WERI-Rb-1 (cell line): ENCODE data around the gene CCDC178.
A peak's percentile ranks its signal among the peaks of the same experiment; 100 is the strongest.

Experiments used
- DNase-seq: peaks from one replicate; pipeline ENCODE4 v3.0.0-alpha.2; 2020
- H3K27ac ChIP-seq: fragments of 250-450 bp; sonication (Bioruptor Pico); 2 replicates; pipeline ENCODE4 v1.5.1; 2020; ENCODE audit warnings: mild to moderate bottlenecking, moderate library complexity
- H3K27me3 ChIP-seq: fragments of 250-450 bp; sonication (Bioruptor Pico); 2 replicates; pipeline ENCODE4 v1.5.1; 2021; ENCODE audit warnings: mild to moderate bottlenecking, low read depth, moderate library complexity; ENCODE audit not compliant: insufficient read depth, severe bottlenecking
- H3K36me3 ChIP-seq: fragments of 250-450 bp; sonication (Bioruptor Pico); 2 replicates; pipeline ENCODE4 v1.5.1; 2020; ENCODE audit warnings: mild to moderate bottlenecking, moderate library complexity
- H3K4me3 ChIP-seq: 2 replicates; pipeline ENCODE4 v1.5.1; 2011; ENCODE audit warnings: low read depth, mild to moderate bottlenecking, control low read depth, low read length
- H3K9me3 ChIP-seq: fragments of 250-450 bp; sonication (Bioruptor Pico); 2 replicates; pipeline ENCODE4 v1.5.1; 2021; ENCODE audit warnings: mild to moderate bottlenecking, moderate library complexity; ENCODE audit not compliant: severe bottlenecking
- CTCF ChIP-seq: IDR thresholded peaks from 2 replicates; pipeline ENCODE4 v1.5.1; 2011; ENCODE audit warnings: low read depth, mild to moderate bottlenecking, control low read depth, inconsistent platforms, low read length

The CCDC178 gene

DNA sequence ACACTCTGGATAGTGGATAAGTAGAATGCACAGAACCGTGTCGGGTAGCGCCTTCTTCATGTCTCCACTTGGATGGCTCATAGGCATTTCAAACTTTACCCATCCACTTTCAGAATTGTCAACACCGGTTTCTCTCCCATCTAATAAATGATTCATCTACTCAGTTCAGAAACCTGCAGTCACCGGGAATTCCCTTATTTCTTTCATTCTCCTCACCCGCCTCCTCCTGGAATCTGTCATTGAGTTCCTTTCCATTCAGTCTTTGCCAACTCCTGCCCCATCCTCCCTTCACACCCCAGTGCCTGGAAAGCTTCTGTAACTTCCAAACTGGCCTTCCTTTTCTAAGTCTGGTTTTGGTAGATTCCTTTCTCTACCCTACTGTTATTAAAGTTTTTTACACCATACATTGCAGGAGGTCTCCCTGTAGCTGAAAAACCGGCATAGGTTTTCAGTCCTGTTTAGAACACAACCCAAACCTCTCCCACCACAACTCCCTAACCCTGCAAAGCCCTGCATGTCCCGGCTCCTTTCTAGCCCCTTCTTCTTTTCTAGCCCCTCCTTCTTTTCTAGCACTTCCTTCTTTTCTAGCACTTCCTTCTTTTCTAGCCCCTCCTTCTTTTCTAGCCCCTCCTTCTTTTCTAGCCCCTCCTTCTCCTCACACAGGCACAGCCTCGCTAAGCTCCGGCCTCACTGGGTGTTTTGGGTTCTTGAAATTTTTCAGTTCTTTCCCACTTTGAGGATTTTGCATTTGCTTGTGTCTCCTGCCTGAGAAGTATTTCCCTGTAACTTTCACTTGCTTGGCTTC, 533.8 kb downstream of the CCDC178 start:
- H3K9me3 ChIP-seq = no peaks in the 10 kb centered on the region
- H3K4me3 ChIP-seq = no peak overlapping the region
- peaks cover 3% of the 10 kb centered on the region for H3K27me3 ChIP-seq
- no peak overlapping the region for H3K27ac ChIP-seq
- no peak for DNase-seq
- H3K36me3 ChIP-seq = no peaks in the 10 kb centered on the region
- no peak for TF ChIP-seq CTCF

DNA sequence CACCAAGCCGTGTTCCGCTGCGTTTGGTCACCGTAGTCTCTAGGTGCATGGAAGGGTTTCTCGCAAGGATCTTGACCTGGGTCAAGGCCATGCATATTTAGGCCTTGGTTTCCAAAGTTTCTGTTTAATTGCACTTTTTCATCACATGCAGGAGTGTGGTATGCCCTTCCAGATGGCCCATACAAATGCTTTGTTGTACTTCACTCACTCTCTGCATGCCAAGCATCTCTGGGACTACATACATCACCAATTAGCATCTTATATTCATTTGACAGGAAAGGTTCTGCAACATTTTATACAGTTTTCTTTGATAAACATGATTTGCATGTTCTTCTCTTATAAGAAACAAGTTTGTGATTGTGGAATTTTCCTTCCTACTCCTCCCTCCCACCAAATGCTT, 534.9 kb downstream of the CCDC178 start:
- Histone ChIP-seq H3K27me3 (peaks cover 3% of the 10 kb centered on the region), H3K27ac (no peak overlapping the region), H3K36me3 (no peaks in the 10 kb centered on the region), H3K9me3 (no peaks in the 10 kb centered on the region), H3K4me3 (no peak overlapping the region)
- no peak for TF ChIP-seq CTCF
- DNase-seq = no peak

DNA sequence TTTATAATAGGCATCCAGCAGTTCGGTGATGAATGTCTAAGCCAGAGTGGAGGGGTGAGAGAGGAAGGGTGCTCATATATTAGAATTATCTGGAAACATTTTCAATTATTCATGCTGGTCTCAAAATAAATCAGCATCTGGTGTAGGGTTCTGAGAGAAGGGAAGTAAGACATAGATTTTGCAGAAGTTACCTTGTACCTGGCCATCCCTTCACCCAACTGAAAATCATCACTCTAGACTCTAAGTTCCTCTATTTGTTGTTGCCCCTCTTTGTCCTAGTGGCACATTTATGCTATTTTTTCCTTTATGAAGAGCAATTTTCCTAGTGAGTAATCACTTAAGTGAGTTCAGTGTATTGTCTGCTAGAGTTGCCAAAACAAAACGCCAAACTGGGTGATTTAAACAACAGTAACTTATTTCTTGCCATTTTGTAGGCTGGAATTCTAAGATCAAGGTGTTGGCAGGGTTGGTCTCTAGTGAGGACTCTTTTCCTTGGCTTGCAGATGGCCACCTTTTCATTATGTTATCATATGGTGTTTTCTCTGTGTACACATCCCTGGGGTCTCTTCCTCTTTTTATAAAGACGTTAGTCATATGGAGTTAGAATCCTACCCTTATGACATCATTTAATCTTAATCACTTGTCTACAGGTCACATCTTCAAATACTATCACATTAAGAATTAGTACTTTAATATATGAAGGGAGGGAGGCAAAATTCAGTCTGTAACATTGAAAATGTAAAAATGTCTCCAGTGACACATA, 537.8 kb downstream of the CCDC178 start:
- Histone ChIP-seq H3K36me3 (no peaks in the 10 kb centered on the region), H3K27ac (no peak overlapping the region), H3K27me3 (peaks cover 3% of the 10 kb centered on the region), H3K9me3 (no peaks in the 10 kb centered on the region), H3K4me3 (no peak overlapping the region)
- no peak for DNase-seq
- no peak for TF ChIP-seq CTCF

- DNase-seq = no peak
- H3K4me3 ChIP-seq = no peak overlapping the region
- no peaks in the 10 kb centered on the region for H3K36me3 ChIP-seq
- 0 out of 2 replicates have a peak, but pooled peaks have one; percentile 8 for TF ChIP-seq CTCF
- no peak overlapping the region for H3K27ac ChIP-seq
- H3K27me3 ChIP-seq = no peaks in the 10 kb centered on the region
- peaks cover 8% of the 10 kb centered on the region for H3K9me3 ChIP-seq
Observed at GRCh38 chr18:32899819-32900218, 540.7 kb downstream of the CCDC178 start.

GRCh38 chr18:32896776-32897547, 543.6 kb downstream of the CCDC178 start:
- Histone ChIP-seq H3K27ac (no peak overlapping the region), H3K27me3 (no peaks in the 10 kb centered on the region), H3K36me3 (no peaks in the 10 kb centered on the region), H3K9me3 (peaks cover 8% of the 10 kb centered on the region), H3K4me3 (no peak overlapping the region)
- no peak for DNase-seq
- TF ChIP-seq CTCF = no peak
